PC-9 (cell line): ENCODE measurements around the gene STAU1. TPM values are rescaled to one million over a fixed set of nuclear protein-coding genes. Genes with fewer than 3 reads are reported as not detected.

ENCODE experiments used
- total RNA-seq: library from RNA; stranded (reverse); gene quantifications from 2 replicates; pipeline ENCODE4 v1.2.3, GENCODE V29; 2021

STAU1 gene
- total RNA-seq, 1 experiment from 2014 or later: 153 TPM

Other genes starting within 250 kb of the STAU1 start
- 83.1 and 132 TPM in 2 replicates for gene CSE1L, start 142.0 kb downstream of the STAU1 start, total RNA-seq
- 50.6 and 64.4 TPM in 2 replicates for gene DDX27, start 31.1 kb upstream of the STAU1 start, total RNA-seq
- gene ZNFX1, start 89.7 kb upstream of the STAU1 start, total RNA-seq: 24.1 and 29.7 TPM in 2 replicates